Skeletal muscle tissue (tissue), 4 donors: ENCODE measurements around the gene TNS3. TPM values are rescaled to one million over a fixed set of nuclear protein-coding genes. Genes with fewer than 3 reads are reported as not detected.
"Not testable (repeated sequence)": the region's sequence is repeated elsewhere in the genome, so short reads cannot be mapped to it uniquely, and the experiment has no call there.

Source experiments
- H3K27ac ChIP-seq: one replicate; pipeline ENCODE4 v1.7.0; 2013; ENCODE audit warnings: mild to moderate bottlenecking, low read depth, low read length, inconsistent platforms
- H3K27me3 ChIP-seq, 3 donors: one replicate each; pipeline ENCODE4 v1.7.0; 2013; ENCODE audit warnings: low read length in 3 of 3; ENCODE audit not compliant: control insufficient read depth in 3 of 3, insufficient read depth in 3 of 3
- H3K36me3 ChIP-seq, 3 donors: one replicate each; pipeline ENCODE4 v1.7.0; 2013; ENCODE audit warnings: low read length in 3 of 3; ENCODE audit not compliant: control insufficient read depth in 3 of 3, insufficient read depth in 3 of 3
- H3K4me1 ChIP-seq, 3 donors: one replicate each; pipeline ENCODE4 v1.7.0; 2013; ENCODE audit warnings: low read length in 3 of 3, mild to moderate bottlenecking in 3 of 3; ENCODE audit not compliant: control insufficient read depth in 3 of 3, insufficient read depth in 3 of 3
- H3K4me3 ChIP-seq, 3 donors: one replicate each; pipeline ENCODE4 v1.7.0; 2013; ENCODE audit warnings: low read length in 3 of 3
- H3K9ac ChIP-seq, 3 donors: one replicate each; pipeline ENCODE4 v1.7.0; 2013; ENCODE audit warnings: low read length in 3 of 3, mild to moderate bottlenecking in 3 of 3, moderate library complexity in 2 of 3, low read depth in 1 of 3
- H3K9me3 ChIP-seq, 3 donors: one replicate each; pipeline ENCODE4 v1.7.0; 2013; ENCODE audit warnings: low read length in 3 of 3; ENCODE audit not compliant: control insufficient read depth in 3 of 3
- total RNA-seq: library from RNA; depleted of rRNA; stranded (reverse); fragments of >200 nt; gene quantifications from one replicate; pipeline ENCODE4 v1.2.3, GENCODE V29; 2014
- donor health status: Osteomylitis.

The TNS3 gene
- total RNA-seq, 1 donor from 2014 or later = 33.4 TPM

DNA sequence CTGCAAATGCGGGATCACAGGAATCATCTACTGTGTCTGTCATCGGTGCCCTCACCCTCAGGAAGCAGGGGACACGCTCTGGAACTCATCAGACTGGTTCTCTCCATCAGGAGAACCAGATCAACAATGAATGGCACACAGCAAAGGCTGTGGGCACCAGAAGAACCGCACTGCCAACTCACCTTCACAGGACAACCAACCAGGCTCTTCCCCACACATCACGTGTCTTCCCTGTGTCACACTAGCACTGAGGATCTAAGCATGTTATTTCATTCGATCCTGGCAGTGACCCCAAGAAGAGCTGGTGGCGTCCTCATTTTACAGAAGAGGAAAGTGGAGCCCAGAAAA lies 106.1 kb downstream of the TNS3 start:
- Histone ChIP-seq H3K36me3 (no peaks in the 10 kb centered on the region), H3K27me3 (no peaks in the 10 kb centered on the region), H3K9ac (peak overlapping the region in 1 of 3 donors; percentile 77), H3K9me3 (no peaks in the 10 kb centered on the region), H3K4me3 (peak overlapping the region in 1 of 3 donors; percentile 60), H3K27ac (peak overlapping the region; percentile 87), H3K4me1 (peaks cover 20 to 66% (median 46%) of the 10 kb centered on the region in 3 donors)

DNA sequence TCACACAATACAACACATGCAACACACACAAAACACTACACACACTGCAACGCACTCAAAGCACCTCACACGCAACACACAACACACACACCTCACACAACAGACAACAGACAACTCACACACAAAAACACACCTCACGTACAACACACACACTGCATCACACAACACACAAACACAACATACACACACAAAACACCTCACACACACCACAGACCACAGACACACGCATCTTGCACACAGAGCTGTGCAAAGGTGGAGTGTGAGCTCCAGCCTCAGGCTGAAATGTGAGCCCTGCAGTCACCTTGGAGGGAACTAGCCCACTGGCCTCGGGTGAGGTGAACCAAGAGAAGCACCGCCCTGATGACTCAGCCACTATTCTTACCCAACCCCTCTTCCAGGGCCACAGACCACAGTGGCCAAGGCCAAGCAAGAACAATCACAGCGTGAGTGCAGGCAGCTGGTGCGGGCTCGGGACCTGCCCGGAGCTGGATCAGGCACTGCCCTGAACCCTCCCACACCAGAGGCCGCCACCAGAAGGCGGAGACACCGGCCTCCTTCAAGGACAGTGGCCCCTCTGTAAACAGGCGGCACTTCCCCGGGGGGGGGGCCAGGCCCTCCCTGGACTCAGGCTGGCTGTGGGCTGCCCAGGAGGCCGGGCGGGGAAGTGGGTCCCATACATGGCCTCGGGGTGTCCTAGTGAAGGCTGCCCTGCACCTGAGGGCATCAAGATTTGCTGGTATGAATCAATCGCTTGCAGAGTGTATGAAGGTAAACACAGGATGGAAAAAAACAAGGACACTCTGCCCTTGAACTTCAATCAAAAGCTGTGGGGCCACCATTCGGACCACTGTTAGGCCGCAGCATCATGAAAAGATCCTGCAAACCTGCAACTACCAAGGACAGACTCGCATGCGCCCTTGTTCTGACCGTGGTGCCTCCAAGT lies 106.7 kb downstream of the TNS3 start:
- Histone ChIP-seq H3K4me1 (peaks cover 16 to 68% (median 51%) of the 10 kb centered on the region in 3 donors), H3K9me3 (no peaks in the 10 kb centered on the region), H3K4me3 (peak overlapping the region in 2 of 3 donors; percentile 6 to 60), H3K27me3 (no peaks in the 10 kb centered on the region), H3K36me3 (no peaks in the 10 kb centered on the region), H3K9ac (peak overlapping the region; percentile 52 to 77 (median 57)), H3K27ac (peak overlapping the region; percentile 87)

DNA sequence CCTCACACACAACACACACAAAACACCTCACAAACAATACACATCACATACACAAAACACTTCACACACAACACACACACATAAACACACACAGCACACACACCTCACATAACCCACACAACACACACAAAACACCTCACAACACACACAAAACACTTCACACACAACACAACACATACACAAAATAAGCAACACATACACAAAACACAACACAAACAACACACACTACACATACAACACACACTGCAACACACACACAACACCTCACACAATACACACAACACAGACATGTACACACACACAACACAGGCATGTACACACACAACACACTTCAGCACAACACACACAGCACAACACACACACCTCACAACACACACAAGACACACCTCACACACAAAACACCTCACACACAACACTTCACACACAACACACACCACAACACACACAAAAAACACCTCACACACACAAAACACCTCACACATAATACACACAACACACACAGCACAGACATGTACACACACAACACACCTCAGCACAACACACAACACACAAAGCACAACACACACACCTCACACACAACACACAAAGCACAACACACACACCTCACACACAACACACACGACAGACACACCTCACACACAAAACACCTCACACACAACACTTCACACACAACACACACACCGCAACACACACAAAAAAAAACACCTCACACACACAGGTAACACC lies 107.5 kb downstream of the TNS3 start:
- peak overlapping the region in 2 of 3 donors; percentile 52 to 74 for H3K9ac ChIP-seq
- no peaks in the 10 kb centered on the region for H3K27me3 ChIP-seq
- peak overlapping the region in 2 of 3 donors; percentile 6 to 60 for H3K4me3 ChIP-seq
- H3K36me3 ChIP-seq = no peaks in the 10 kb centered on the region
- peaks cover 16 to 62% (median 51%) of the 10 kb centered on the region in 3 donors for H3K4me1 ChIP-seq
- H3K9me3 ChIP-seq = no peaks in the 10 kb centered on the region
- peak overlapping the region; percentile 87 for H3K27ac ChIP-seq

DNA sequence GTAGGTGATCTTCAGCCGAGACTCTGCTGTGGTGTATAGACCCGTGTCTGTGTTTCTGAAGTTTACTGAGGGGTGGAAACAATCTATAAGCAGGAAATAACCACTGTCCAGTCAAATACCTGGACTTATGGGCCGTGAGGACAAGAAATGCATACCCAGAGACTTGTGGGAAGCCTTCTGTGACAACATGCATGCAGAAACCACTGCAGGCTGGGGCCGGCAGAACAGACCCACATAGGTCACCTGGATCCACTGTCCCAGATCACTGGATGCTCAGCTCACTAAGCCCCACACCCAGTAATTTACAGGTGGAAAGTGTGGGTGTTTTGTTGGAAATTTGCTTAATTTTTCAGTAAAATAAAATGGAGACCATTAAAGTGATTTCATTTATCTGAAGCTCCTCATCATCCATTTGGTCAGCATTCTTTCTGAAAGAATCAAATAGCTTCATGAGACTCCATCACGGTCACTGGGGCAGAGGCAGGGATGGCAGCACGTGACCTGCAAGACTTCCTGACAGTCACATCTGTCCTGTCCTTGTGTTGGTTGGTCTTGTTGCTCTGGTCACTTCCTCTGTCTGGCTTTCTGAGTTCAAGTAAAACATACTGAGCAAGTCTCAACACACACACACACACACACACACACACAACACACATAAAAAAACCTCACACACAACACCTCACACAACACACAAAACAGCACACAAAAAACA lies 108.3 kb downstream of the TNS3 start:
- Histone ChIP-seq H3K9ac (no peak overlapping the region), H3K27ac (peak overlapping the region; percentile 87), H3K4me3 (no peak overlapping the region), H3K4me1 (peaks cover 16 to 57% (median 51%) of the 10 kb centered on the region in 3 donors), H3K36me3 (no peaks in the 10 kb centered on the region), H3K9me3 (no peaks in the 10 kb centered on the region), H3K27me3 (no peaks in the 10 kb centered on the region)

DNA sequence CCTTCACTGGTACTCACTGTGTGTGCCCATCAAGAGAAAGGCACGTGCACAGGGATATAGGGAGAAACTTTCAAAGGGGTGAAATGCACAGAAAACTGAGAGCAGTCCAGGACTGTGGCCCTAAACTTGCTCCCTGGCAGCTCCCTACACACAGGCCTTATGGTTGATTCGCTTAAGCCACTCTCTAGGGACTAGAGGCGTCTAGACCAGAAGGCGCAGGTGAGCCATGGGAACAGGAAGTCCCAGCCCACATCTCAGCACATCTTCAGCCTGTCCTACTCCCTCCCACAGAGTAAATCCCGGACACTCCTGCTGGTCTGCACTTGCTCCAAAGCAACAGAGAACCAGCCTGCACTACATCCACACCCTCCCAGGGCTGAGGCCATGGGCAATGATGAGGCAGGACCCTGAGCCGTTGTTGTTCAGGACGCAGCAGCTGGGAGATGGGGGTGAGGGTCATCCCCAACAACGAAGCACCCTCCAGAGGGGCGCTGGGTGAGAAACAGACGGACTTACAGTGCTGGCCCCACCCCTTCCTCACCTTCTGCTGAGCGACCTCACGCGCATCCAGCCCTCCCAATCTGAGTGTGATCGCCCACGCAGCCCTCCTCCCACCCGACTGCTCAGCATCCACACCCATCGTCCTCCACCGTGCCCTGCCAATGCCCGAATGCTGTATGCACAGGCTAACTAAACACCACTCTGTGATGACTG lies 109.3 kb downstream of the TNS3 start:
- no peak overlapping the region for H3K27ac ChIP-seq
- no peaks in the 10 kb centered on the region for H3K9me3 ChIP-seq
- H3K4me3 ChIP-seq = no peak overlapping the region
- no peak overlapping the region for H3K9ac ChIP-seq
- H3K27me3 ChIP-seq = no peaks in the 10 kb centered on the region
- peaks cover 16 to 49% (median 47%) of the 10 kb centered on the region in 3 donors for H3K4me1 ChIP-seq
- no peaks in the 10 kb centered on the region for H3K36me3 ChIP-seq

DNA sequence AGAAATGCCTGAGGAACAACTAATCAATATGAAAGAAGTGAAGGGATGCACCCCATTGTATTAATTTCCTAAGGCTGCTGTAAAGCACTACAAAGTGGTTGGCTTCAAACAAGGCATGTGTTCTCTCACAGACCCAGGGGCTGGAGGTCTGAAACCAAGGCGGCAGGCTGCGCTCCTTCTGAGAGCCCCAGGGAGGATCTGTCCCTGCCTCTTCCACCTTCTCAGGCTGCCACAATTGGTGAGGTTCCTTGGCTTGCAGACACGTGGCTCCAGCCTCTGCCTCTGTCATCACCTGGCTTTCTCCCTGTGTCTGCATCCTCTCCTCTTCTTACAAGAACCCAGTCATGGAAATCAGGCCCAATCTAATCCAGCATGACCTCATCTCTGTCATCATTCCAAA lies 110.1 kb downstream of the TNS3 start:
- Histone ChIP-seq H3K36me3 (no peaks in the 10 kb centered on the region), H3K4me1 (peaks cover 16 to 45% (median 43%) of the 10 kb centered on the region in 3 donors), H3K27me3 (no peaks in the 10 kb centered on the region), H3K27ac (peak overlapping the region; percentile 26), H3K9ac (no peak overlapping the region), H3K4me3 (no peak overlapping the region), H3K9me3 (no peaks in the 10 kb centered on the region)

DNA sequence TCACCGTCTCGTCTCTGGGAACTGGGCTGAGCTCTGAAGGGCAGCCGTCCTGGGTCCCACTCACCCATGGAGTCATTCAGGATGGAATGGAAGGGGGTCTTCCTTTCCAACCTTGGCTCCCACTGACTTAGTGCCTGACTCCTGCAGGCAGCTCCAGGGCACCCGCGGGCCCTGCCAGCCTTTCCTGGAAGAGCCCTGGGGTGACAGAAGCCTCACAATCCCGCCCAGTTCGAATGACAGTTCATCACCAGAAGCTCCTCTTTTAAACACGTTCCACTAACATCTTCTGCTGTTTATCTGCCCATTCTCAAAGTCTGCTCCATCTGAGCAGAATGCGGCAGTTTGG lies 110.6 kb downstream of the TNS3 start:
- Histone ChIP-seq H3K4me3 (no peak overlapping the region), H3K4me1 (peaks cover 20 to 46% (median 45%) of the 10 kb centered on the region in 3 donors), H3K27ac (peak overlapping the region; percentile 26), H3K27me3 (no peaks in the 10 kb centered on the region), H3K36me3 (no peaks in the 10 kb centered on the region), H3K9me3 (no peaks in the 10 kb centered on the region), H3K9ac (no peak overlapping the region)

DNA sequence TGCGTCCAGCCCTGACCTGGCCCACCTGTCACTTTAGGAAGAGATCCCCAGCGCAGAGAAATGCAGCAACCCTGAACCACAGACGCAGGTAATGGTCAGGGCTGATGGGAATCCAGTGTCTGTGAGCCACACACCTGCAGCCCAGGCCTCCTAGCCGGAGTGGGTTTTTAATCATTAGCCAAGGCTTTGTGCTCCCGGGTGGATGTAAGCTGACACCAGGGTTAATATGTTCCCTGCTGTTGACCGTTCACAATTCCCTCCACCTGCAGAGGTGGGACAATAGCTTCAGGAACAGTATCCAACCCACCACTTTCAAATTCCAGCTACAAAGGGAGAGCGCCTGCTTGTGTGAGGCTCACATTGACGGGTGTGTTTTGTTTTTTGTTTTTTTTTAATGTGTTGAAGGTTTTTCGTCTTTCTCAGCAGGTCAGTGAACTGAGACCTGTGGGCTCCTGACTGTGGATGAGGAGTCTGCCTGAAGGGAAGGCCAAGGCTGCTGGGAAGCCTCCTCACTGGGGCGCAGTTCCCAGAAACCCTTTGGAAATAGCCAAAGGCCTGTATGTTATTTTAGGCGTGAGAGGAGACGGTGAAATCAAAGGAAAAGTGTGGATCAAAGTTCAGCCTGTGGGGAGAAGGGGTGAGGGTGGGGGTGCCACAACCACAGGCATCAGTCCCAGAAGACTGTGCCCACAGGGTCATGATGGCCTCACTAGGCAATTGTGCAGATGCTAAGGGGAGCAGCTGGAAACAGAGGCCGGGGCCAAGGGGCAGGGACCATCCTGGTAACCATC lies 111.1 kb downstream of the TNS3 start:
- H3K4me1 ChIP-seq = peaks cover 19 to 43% (median 41%) of the 10 kb centered on the region in 3 donors
- peak overlapping the region in 1 of 3 donors; percentile 40 for H3K9ac ChIP-seq
- no peaks in the 10 kb centered on the region for H3K27me3 ChIP-seq
- H3K36me3 ChIP-seq = no peaks in the 10 kb centered on the region
- H3K27ac ChIP-seq = no peak overlapping the region
- H3K4me3 ChIP-seq = no peak overlapping the region
- H3K9me3 ChIP-seq = no peaks in the 10 kb centered on the region

DNA sequence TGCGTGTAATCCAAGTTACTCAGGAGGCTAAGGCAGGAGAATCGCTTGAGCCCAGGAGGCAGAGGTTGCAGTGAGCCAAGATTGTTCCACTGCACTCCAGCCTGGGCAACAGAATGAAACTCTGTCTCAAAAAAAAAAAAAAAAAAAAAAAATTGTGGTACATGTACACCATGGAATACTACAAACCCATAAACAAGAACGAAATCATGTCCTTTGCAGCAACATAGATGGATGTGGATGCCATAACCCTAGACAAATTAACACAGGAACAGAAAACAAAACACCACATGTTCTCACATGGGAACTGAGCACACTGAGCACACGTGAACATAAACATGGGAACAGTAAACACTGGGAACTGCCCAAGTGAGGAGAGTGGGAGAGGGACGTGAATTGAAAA lies 112.1 kb downstream of the TNS3 start:
- not testable (repeated sequence) for H3K9ac ChIP-seq, H3K36me3 ChIP-seq, H3K27me3 ChIP-seq, H3K9me3 ChIP-seq, H3K27ac ChIP-seq, H3K4me3 ChIP-seq
- H3K4me1 ChIP-seq = peaks cover 15 to 41% (median 39%) of the 10 kb centered on the region in 3 donors
